Measurements from ENCODE around the gene GSTA5. TPM values are rescaled to one million over a fixed set of nuclear protein-coding genes. Genes with fewer than 3 reads are reported as not detected.
"Not testable (repeated sequence)": the region's sequence is repeated elsewhere in the genome, so short reads cannot be mapped to it uniquely, and the experiment has no call there.

GSTA5 gene
- total RNA-seq, 4 donors from 2014 or later = not detected

GRCh38 chr6:52802806-52803205 is 37.8 kb downstream of the GSTA5 start:
- in situ Hi-C loops (cut with MboI; ENCODE audit: low pct_ligation_motif_present in 1 of 4, low pct_unique_long_range_greater_than_20kb in 1 of 4, low sequenced_read_pairs in 3 of 4) = no loop called here
- Histone ChIP-seq H3K27ac (no peak overlapping the region), H3K9me3 (no peaks in the 10 kb centered on the region), H3K27me3 (no peaks in the 10 kb centered on the region), H3K4me1 (no peaks in the 10 kb centered on the region), H3K4me3 (no peak overlapping the region), H3K36me3 (no peaks in the 10 kb centered on the region)
- intact Hi-C loops (cut with DNase I; ENCODE audit: low total_unique reads) = no loop called here
- no peak for DNase-seq
- WGBS, 2 donors (ENCODE audit: low coverage in 1 of 2) = 96% methylated on average over 1 of the region's 1 CpG; no CpG with 5 or more reads in 1 of the 2 donors
- TF ChIP-seq EP300 (IDR thresholded peaks at IDR 0.05; ENCODE audit: low read depth) = no peak
- no peak for TF ChIP-seq CTCF (IDR thresholded peaks at IDR 0.05)
- no peak for TF ChIP-seq POLR2AphosphoS5 (IDR thresholded peaks at IDR 0.05)
- TF ChIP-seq POLR2A (IDR thresholded peaks at IDR 0.05) = no peak

GRCh38 chr6:52801188-52801841 is 39.3 kb downstream of the GSTA5 start:
- no peaks in the 10 kb centered on the region for H3K36me3 ChIP-seq
- intact Hi-C loops (cut with DNase I; ENCODE audit: low total_unique reads) = no loop called here
- no peaks in the 10 kb centered on the region for H3K9me3 ChIP-seq
- no peak for DNase-seq
- no peak overlapping the region for H3K27ac ChIP-seq
- no peak overlapping the region for H3K4me3 ChIP-seq
- 50 to 78% methylated on average over 1 to 2 of the region's 2 CpGs for WGBS, 2 donors (ENCODE audit: low coverage in 1 of 2)
- TF ChIP-seq CTCF (IDR thresholded peaks at IDR 0.05) (no peak), POLR2AphosphoS5 (IDR thresholded peaks at IDR 0.05) (no peak), POLR2A (IDR thresholded peaks at IDR 0.05) (no peak), EP300 (IDR thresholded peaks at IDR 0.05; ENCODE audit: low read depth) (no peak)
- in situ Hi-C loops (cut with MboI; ENCODE audit: low pct_ligation_motif_present in 1 of 4, low pct_unique_long_range_greater_than_20kb in 1 of 4, low sequenced_read_pairs in 3 of 4) = no loop called here
- H3K4me1 ChIP-seq = no peaks in the 10 kb centered on the region
- H3K27me3 ChIP-seq = no peaks in the 10 kb centered on the region

GRCh38 chr6:52799272-52799671 is 41.3 kb downstream of the GSTA5 start:
- H3K27ac ChIP-seq; H3K9me3 ChIP-seq; H3K36me3 ChIP-seq; DNase-seq; H3K4me1 ChIP-seq; in situ Hi-C loops (cut with MboI; ENCODE audit: low pct_ligation_motif_present in 1 of 4, low pct_unique_long_range_greater_than_20kb in 1 of 4, low sequenced_read_pairs in 3 of 4); intact Hi-C loops (cut with DNase I; ENCODE audit: low total_unique reads); H3K4me3 ChIP-seq; H3K27me3 ChIP-seq: not testable (repeated sequence)
- 80 to 94% methylated on average over 1 of the region's 1 CpG for WGBS, 2 donors (ENCODE audit: low coverage in 1 of 2)

- DNase-seq; H3K4me3 ChIP-seq; H3K36me3 ChIP-seq; H3K4me1 ChIP-seq; H3K9me3 ChIP-seq; in situ Hi-C loops (cut with MboI; ENCODE audit: low pct_ligation_motif_present in 1 of 4, low pct_unique_long_range_greater_than_20kb in 1 of 4, low sequenced_read_pairs in 3 of 4); H3K27me3 ChIP-seq; H3K27ac ChIP-seq; intact Hi-C loops (cut with DNase I; ENCODE audit: low total_unique reads): not testable (repeated sequence)
- WGBS, 2 donors (ENCODE audit: low coverage in 1 of 2) = 86% methylated on average over 2 of the region's 2 CpGs; no CpG with 5 or more reads in 1 of the 2 donors
Measured at GRCh38 chr6:52794366-52794765, 46.2 kb downstream of the GSTA5 start.

- TF ChIP-seq CTCF (IDR thresholded peaks at IDR 0.05) = no peak
- no peak for TF ChIP-seq POLR2A (IDR thresholded peaks at IDR 0.05)
- no peak for TF ChIP-seq POLR2AphosphoS5 (IDR thresholded peaks at IDR 0.05)
- TF ChIP-seq EP300 (IDR thresholded peaks at IDR 0.05; ENCODE audit: low read depth) = no peak
- in situ Hi-C loops (cut with MboI; ENCODE audit: low pct_ligation_motif_present in 1 of 4, low pct_unique_long_range_greater_than_20kb in 1 of 4, low sequenced_read_pairs in 3 of 4) (no loop called here), intact Hi-C loops (cut with DNase I; ENCODE audit: low total_unique reads) (no loop called here)
- Histone ChIP-seq H3K4me3 (no peak overlapping the region), H3K4me1 (no peaks in the 10 kb centered on the region), H3K36me3 (no peaks in the 10 kb centered on the region), H3K27ac (no peak overlapping the region), H3K9me3 (no peaks in the 10 kb centered on the region), H3K27me3 (no peaks in the 10 kb centered on the region)
- WGBS, 2 donors (ENCODE audit: low coverage in 1 of 2) = 0% methylated on average over 1 of the region's 1 CpG; no CpG with 5 or more reads in 1 of the 2 donors
- DNase-seq = no peak
Measured at GRCh38 chr6:52790861-52791260, 49.8 kb downstream of the GSTA5 start.

- H3K4me3 ChIP-seq; intact Hi-C loops (cut with DNase I; ENCODE audit: low total_unique reads); DNase-seq; H3K9me3 ChIP-seq; H3K27ac ChIP-seq; H3K27me3 ChIP-seq; H3K4me1 ChIP-seq; H3K36me3 ChIP-seq: not testable (repeated sequence)
- in situ Hi-C loops (cut with MboI; ENCODE audit: low pct_ligation_motif_present in 1 of 4, low pct_unique_long_range_greater_than_20kb in 1 of 4, low sequenced_read_pairs in 3 of 4) = loop anchor here in 2 of 4 donors (5.0 kb wide), 1 partner anchor 38 kb away; no protein-coding TSS in a partner anchor
- WGBS, 2 donors (ENCODE audit: low coverage in 1 of 2) = 78% methylated on average over 1 of the region's 1 CpG; no CpG with 5 or more reads in 1 of the 2 donors
Measured at GRCh38 chr6:52789658-52790057, 51.0 kb downstream of the GSTA5 start.

All from transverse colon (tissue), 4 donors.